GM18511 (cell line): ENCODE data around the gene MGLL.
"Not testable (repeated sequence)": the region's sequence is repeated elsewhere in the genome, so short reads cannot be mapped to it uniquely, and the experiment has no call there.

ENCODE experiments used
- ATAC-seq: cut with Tn5 transposase; IDR thresholded peaks from one replicate; pipeline ENCODE4 v1.9.1; 2021; ENCODE audit warnings: mild to moderate bottlenecking, moderate library complexity; ENCODE audit not compliant: unreplicated experiment

The MGLL gene

GRCh38 chr3:127712461-127712860 is 109.9 kb downstream of the MGLL start:
- ATAC-seq, result no peak

- no peak for ATAC-seq
Measured at GRCh38 chr3:127711896-127712295, 110.4 kb downstream of the MGLL start.

- no peak for ATAC-seq
Measured at GRCh38 chr3:127711021-127711695, 111.2 kb downstream of the MGLL start.

GRCh38 chr3:127710155-127710941 is 112.0 kb downstream of the MGLL start:
- no peak for ATAC-seq

- ATAC-seq, result no peak
Measured at GRCh38 chr3:127709320-127710060, 112.8 kb downstream of the MGLL start.

GRCh38 chr3:127708837-127709236 is 113.5 kb downstream of the MGLL start:
- ATAC-seq, result no peak

GRCh38 chr3:127707851-127708411 is 114.4 kb downstream of the MGLL start:
- ATAC-seq, result no peak

GRCh38 chr3:127706785-127707351 is 115.4 kb downstream of the MGLL start:
- no peak for ATAC-seq

- ATAC-seq, result no peak
Measured at GRCh38 chr3:127706312-127706711, 116.0 kb downstream of the MGLL start.

GRCh38 chr3:127704840-127705239 is 117.5 kb downstream of the MGLL start:
- ATAC-seq, result not testable (repeated sequence)

GRCh38 chr3:127702151-127702578 is 120.2 kb downstream of the MGLL start:
- ATAC-seq, result no peak

- ATAC-seq, result no peak
Measured at GRCh38 chr3:127701280-127701911, 120.9 kb downstream of the MGLL start.

- no peak for ATAC-seq
Measured at GRCh38 chr3:127700406-127700805, 121.9 kb downstream of the MGLL start.

- no peak for ATAC-seq
Measured at GRCh38 chr3:127699416-127700300, 122.7 kb downstream of the MGLL start.

GRCh38 chr3:127698691-127699415 is 123.5 kb downstream of the MGLL start:
- no peak for ATAC-seq

GRCh38 chr3:127698286-127698685 is 124.0 kb downstream of the MGLL start:
- no peak for ATAC-seq

GRCh38 chr3:127697551-127698240 is 124.6 kb downstream of the MGLL start:
- no peak for ATAC-seq
